Ureter (tissue), 1 donor: ENCODE results near the gene PTPRT. TPM values are rescaled to one million over a fixed set of nuclear protein-coding genes. Genes with fewer than 3 reads are reported as not detected.

Experiments
- DNase-seq: peaks from one replicate; pipeline ENCODE4 v3.0.0-alpha.2; 2020; ENCODE audit warnings: low spot score
- total RNA-seq: library from RNA; stranded (reverse); gene quantifications from one replicate; pipeline ENCODE4 v1.2.4, GENCODE V29; 2023
- donor health status: DM: yes; HTN: yes; CAD: no.

Gene PTPRT
- total RNA-seq, 1 donor from 2014 or later, result 0.10 TPM

DNA sequence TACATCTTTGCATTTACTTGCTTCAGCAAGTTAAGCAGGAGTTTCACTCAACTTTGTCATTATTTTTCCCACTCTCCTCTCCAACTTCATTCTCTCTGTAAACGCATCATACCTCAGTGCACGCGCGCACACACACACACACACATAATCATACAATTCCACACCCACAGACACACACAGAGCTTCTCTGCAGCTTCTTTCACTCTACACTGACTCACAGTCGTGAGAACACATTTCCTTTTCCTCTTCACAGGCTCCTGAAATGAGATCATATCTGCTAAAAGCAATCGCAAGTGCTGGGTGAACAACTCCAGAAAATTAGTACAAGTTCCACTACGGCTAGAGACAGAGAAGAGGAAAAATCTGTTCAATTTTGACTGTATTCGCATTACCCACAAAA, 215.4 kb downstream of the PTPRT start:
- DNase-seq, result no peak

DNA sequence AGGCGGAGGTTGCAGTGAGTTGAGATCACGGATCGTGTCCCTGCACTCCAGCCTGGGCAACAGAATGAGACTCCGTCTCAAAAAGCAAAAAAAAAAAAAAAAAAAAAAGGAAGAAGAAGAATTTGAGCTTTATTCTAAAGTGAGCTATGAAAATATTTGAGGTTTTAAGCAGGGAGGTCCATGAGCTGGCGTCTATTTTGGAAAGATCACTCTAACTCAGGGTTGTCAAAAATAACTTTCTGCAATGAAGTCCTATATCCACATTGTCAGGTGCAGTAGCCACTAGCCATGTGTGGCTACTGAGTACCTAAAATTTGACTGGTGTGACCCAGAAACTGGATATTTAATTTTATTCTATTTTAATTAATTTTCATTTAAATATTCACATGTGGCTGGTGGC, 217.1 kb downstream of the PTPRT start:
- no peak for DNase-seq

DNA sequence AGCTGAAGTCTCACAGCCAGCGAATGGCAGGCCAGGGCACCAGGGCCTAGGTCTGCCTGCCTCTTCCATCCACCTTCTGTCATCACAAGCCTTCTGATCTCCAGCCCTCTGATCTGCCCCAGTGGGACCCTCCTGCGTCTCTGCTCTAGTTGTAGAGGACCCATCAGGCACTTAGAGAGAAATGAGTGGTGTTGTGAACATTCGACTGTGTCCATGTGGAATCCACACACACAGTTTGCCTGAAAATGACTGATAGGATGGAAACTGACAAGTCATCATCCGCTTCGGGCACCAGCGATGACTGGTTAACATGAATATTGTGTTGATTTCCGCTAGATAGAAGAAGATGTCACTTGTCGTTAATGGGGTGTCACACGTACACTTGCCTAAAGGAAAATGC, 221.0 kb downstream of the PTPRT start:
- DNase-seq, result no peak

DNA sequence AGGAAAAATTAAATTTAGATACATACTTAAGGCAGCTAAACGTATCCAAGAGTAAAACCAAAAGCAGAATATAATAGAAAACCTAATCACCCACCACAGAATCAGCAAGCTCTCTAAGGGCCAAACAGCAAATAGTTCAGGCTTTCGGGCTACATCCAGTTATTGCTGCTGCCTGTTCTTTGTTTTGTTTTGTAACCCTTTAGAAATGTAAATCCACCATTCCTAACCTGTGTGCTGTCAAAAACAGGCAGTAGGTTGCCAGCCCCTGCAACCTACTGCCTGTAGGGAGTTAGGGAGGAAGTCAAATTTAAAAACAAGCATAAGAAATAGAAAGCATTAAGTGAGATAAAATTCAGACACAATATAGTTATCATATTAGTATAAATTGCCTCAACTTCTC, 225.9 kb downstream of the PTPRT start:
- no peak for DNase-seq

DNA sequence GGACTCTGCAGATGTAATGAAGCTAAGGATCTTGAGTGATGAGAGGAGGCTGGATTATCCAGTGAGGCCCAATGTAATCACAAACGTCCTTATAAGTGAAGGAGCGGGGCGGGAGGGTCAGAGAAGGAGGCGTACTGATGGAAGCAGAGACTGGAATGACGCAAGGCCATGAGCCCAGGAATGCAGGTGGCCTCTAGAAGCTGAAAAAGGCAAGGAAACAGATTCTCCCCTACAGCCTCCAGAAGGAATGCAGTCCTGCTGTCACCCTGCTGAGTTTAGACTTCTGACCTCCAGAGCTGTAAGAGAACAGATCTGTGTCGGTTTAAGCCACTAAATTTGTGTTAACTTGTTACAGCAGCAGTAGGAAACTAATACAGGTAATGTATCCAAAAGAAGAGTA, 227.9 kb downstream of the PTPRT start:
- DNase-seq, result no peak

DNA sequence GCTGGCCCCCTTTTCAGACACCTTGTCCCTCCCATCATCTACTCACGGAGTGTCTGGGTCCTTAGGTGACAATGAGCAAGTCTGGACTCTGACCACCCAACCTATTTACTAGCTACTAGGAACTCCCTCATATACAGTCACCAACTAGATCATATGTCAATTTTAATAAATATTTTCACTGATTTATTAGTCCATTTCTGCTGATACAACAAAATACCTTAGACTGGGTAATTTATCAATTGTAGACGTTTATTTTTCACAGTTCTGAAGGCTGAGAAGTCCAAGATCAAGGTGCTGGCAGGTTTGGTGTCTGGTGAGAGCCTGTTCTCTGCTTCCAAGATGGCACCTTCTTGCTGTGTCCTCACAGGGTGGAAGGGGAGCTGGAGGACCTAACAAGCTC, 229.7 kb downstream of the PTPRT start:
- DNase-seq, result no peak

DNA sequence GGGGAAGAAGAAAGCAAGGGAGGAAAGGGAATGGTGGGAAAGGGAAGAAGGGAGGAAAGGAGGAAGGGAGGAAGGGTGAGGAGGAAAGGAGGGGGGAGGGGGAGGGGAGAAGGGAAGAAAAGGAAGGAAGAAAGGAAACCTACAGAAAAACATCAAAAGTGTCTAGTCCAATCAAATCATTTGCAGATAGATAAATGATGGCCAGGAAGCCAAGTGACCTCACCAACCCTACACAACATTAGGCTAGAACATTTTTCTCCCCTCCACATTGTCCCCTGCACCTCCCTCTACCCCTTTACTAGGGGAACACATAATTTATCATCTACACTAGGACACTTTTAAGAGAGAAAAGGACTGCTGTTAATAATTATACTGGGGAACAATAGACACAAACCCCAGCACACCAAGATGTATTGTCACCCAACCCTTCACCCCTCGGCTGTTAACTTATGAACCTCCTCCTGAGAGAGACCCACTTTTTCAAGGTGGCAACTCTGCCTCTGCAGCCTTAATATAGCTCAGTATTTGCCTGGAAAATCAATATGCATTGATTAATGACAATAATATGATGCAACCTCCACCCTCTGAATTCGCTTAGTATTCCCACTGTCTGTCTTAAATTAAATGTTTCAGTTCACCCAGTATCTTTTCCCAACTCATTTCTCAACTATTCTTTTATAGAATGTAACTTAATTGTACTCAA, 231.2 kb downstream of the PTPRT start:
- DNase-seq, result no peak

DNA sequence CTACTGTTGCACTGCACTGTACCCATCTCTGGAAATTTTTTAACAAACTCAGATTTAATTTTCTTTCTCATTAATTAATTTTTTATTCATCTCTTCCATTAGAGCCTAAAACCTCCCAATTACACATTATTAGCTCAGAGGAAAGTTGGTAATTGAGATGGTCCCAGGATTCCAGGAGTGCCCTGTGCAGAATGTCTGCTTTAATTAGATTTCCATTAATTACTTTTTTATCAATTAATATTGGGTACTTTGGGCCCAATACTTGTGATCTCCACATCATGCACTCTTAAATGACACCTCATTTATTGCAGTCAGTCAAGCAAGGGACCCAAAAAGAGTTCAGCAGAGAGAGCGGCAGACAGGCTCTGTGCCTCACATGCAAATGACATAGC, 232.0 kb downstream of the PTPRT start:
- DNase-seq, result no peak

DNA sequence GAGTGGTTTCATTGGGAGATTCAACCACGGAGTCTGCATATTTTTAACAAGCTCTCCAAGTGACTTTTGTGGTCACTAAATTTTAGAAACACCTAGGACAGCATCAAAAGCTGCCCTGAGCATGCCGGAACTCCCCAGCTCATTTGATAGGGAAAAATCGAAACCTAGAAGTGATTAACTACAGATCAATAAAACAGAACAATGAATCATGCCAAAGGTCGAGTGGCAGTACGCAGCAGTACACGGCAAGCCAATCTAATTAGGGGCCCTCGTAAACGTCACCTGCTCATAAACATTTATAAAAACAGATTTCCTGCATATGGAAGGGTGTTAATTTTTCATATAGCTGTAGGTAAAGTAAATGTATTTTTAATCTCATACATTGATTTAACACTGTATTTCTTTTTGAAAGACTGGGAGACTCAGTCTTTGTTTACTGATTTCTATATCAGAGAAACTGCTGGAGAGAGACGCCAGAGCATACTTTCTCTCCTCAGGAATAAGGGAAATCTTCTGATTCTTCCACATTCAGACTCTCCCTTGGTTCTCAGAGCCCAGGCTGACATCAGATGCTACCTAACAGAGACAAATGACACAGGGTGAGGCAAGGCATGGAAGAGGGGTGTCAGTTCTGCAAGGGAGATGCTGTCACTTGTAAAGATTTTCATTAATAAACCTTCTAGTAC, 232.5 kb downstream of the PTPRT start:
- DNase-seq, result no peak

DNA sequence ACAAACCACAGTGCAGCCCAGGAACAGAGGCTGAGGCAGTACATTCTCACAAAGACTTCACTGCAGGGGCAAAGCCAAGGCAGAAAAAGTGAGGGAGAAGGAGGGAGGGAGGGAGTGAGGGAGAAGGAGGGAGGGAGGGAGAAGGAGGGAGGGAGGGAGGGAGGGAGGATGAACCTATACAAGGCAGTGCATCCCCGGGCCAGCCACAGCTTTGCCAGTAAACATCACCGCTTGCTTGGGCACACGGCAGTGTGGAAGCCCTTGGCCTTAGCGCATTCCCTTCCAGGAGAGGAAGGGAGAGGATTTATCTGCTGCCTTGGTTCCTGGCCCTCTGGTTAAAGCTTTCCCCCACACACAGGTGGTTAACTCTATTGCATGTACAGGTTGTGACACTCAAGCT, 234.0 kb downstream of the PTPRT start:
- DNase-seq, result no peak

DNA sequence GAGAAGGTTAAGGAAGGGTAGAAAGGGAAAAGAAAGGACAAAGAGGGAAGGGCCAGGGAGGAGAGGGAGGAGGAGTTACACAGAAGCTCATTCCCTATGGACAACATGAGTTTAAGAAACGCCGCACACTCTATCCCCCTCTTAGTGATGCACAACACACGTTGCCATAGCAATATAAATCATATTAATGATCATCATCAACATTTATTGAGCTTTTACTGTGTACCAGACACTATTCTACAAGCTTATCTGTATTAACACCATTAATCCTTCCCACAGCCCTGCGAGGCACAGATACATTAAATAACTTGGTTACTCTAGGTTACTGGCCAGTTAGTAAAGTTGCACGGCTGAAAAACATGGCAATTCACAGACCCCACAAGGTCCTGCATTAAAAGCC, 234.8 kb downstream of the PTPRT start:
- no peak for DNase-seq

DNA sequence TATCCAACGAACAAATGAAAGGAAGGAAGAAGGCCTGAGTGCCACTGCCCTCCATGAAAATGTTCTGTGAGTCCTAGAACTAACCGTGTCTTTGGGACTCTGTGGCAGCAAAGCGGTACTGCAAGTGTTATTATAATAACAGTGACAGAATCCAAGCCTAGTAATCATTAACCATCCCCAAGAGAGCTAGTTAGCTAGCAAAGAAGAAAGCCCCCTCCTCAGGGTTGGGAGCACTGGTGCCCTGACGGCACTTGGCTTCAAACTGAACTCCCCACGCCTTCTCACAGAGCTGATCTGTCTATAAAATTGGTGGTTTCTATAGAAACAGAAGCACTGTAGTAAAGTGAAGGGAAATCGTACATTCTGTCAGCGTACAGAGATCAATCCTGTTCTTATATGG, 239.8 kb downstream of the PTPRT start:
- no peak for DNase-seq

DNA sequence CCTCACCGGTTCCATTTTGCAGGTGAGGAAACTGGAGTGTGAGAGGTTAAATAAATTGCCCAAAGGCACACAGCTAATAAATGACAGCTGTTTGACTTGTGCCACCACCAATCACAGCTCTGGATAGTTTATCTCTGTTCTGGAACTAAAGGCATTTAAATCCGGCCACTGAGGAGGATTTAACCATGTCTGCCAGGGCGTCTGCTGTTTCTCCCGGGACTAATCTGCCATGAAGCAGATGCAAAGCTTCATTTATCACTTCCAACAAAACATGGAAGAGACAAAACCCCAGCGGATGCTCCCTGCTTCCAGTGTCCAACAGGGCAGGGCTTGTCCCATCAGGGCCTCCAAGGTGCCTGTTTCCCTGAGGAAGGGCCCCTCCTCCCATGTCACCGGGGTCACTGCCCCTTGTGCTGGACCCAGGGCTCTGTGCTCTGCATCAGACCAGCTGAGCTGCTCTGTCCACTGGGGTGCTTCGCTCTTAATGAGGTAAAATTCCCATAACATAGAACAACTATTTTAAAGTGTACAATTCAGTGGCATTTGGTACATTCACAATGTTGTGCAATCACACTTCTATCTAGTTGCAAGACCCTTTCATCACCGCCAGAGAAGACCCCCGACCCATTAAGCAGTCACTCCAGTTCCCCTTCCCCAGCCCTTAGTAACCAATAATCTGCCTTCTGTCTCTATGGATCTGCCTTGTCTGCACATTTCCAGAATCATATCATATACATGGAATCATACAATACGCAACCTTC, 244.3 kb downstream of the PTPRT start:
- no peak for DNase-seq

DNA sequence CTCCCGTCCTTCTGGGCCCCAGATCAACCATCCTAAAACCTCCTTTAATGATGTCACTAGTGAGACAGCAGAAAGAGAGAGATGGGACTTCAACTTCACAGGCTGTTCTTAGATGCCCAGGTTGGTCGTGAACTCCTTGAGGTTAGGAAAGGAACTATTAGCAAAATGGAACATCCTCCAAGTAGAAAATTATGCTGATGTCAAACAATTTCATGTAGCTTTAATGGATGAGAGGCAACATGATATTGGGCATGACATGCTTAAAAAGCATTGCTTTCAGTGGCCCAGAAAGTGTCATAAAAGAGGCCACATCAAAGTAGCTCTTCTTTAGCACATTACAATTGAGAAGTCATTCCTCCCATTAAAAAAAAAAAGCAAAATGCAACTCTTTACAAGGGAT, 248.1 kb downstream of the PTPRT start:
- no peak for DNase-seq

DNA sequence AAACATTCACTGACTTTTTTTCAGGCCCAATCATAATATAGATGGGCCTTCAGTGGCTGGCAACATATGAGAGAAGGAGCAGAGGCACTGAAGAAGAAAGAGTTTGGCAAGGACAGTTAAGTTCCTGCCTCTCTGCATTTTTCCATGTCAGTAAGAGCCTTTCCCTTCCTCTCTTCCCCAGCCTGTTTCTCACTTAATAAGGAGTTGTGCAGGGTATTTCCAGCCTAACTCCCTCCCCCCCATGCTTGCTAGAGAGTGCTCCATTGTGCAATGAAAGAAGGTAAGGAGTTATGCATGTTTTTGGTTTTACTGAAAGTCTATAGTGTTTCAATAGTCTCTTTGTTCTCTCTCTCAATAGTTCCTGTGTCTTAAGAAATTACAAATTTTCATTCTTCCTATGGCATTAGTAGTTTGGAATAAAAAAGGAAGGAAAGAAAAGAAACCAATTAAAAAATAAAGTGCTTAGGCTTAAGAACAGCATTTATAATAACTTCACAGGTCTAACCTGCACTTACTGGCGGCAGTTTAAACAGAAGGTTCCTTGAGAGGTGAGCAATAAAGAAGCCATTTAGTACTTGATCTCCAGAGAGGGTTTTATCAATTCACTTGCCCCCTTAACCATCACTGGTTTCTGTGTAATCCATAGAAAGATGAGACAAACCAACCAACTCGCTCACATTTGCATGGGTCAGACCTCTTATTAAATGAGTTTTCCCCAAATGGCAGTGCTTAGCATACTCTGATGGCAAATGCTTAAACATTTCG, 251.1 kb downstream of the PTPRT start:
- no peak for DNase-seq

DNA sequence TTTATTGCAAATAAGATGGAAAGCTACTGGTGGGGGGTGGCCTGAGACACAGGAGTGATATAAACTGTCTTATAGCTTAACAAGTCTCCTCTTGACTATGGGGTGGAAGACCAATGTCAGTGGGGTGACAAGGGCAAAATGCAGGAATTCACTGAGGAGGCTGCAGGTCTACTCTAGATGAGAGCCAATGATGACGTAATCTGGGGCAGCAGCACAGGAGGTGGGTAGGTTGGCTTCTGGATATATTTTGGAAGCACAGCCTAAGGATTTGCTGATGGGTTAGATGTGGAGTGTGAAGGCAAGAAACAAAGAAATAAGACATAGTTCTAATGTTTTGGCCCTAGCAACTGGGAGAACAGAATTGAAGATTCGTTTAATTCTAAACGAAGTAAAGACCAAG, 253.2 kb downstream of the PTPRT start:
- DNase-seq, result no peak

DNA sequence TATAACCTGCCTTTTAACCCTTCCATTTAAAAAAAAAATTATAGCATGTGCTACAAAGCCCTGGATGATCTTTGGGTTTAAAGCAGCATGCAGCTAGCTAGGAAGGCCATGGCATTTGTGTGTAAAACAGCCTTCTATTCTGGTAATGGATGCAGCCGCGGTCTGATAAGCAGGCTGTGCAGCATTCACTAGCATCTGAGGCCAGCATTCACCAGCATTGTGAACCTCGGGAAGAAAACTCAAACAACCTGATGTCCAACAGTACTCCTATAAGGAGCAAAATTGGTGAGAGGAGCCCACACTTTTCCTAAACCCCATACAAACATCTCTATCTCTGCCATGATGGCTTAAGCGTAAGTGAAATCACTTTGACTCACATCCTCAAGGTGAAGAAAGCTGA, 265.5 kb downstream of the PTPRT start:
- no peak for DNase-seq

DNA sequence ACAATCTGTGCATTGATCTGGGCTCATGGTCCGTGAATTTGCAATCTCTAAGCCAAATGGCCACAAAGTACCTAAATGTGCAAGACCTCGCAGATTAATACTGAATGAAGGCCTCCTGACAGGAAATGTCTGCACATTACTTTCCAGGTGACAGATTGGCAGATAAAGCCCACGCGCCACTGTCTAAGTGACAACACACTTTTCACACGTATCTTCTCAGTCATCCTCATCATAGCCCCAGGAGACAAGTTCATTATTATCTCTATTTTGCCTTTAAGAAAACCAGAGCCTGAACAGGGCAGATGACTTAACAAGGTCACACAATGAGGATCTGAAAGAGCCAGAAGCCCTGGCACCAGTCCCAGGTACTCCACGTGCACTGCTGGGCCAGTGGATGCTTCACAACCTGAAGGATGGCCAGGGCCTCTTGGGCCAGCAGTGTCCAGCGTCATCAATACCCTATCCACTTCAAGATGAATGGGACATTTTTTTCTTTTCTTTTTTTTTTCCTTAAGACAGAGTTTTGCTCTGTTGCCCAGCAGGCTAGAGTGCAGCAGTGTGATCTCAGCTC, 266.3 kb downstream of the PTPRT start:
- no peak for DNase-seq

DNA sequence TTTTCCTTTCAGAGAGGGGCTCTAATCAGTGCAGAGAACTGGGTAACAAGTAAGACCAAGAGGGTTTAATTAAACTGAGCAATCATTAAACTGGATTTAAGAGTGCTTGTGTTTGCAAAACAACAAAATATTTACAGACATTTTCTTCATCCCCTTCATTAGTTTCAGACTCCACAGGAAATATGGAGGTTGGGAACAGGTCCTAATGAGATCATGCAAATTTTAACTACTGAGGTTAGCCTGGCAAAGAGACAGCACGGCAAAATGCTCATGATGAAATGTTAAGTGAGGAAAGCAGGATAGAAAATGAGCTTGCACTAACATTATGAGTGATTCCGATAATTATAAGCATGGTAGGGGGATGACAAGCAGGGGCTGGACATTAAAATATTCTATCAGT, 268.9 kb downstream of the PTPRT start:
- DNase-seq, result no peak

DNA sequence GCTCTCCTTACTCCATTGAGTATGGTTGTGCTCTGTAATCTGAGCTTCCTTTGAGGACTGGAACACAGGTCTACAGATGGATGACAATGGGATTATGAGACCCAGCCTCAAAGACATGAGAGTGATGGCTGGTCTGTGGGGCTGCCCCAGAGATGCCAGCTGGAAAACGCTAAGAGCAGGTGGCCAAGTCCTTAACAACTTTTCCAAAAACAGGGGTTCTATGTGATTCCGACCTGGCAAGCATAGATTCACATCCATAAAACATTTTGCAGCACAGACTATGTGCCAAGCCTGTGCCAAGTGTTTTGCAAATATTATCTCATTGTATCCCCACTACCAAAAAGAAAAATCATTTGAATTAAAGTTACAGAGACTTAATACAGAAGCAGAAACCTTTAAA, 270.4 kb downstream of the PTPRT start:
- no peak for DNase-seq

DNA sequence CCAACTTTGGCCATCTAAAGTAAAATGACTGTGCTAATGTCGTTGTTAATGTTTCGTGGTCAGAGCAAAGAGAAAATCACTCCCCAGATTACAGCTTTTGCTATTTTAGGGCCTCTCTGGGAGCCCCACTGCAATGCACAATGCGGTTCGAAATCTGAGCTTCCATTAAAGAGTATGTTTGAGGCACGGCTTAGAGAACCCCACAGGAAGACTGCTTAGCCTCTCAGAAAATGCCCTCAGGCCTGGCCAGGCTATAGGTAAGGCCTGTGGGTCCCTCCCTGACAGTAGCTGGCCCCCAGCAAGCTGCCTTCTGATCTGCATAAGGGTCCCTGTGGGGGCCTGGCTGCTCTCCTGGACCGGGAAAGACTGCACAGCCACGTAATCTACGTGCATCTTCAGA, 274.6 kb downstream of the PTPRT start:
- no peak for DNase-seq

DNA sequence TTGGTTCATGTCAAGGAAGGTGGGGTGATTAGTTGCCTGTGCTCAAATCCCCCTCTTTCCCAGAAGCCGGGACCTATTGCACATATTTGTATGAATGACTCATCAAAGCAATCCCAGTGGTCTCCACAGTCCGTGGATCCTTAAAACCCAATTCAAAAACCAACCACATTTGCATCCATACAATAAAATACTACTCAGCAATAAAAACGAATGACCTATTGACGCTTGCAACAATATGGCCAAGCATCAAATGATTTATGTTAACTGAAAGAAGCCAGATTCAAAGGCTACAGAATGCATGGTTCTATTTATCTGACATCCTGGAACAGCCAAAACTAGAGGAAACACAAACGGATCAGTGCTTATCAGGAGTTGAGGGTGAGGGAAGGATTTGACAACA, 275.4 kb downstream of the PTPRT start:
- no peak for DNase-seq
